Measurements from ENCODE around the gene DHRS11.

The DHRS11 gene

GRCh38 chr17:36628576-36628975, 36.9 kb downstream of the DHRS11 start:
- Histone ChIP-seq H3K9ac (ENCODE audit: low read length) (no peak overlapping the region), H3K4me3 (ENCODE audit: low read length) (no peak overlapping the region), H3K4me1 (ENCODE audit: control insufficient read depth, insufficient read depth, low read length) (no peaks in the 10 kb centered on the region), H3K9me3 (ENCODE audit: control insufficient read depth, low read length) (no peaks in the 10 kb centered on the region), H3K27me3 (ENCODE audit: control insufficient read depth, insufficient read depth, low read length) (peaks cover 16% of the 10 kb centered on the region), H3K36me3 (ENCODE audit: control insufficient read depth, insufficient read depth, low read length) (no peaks in the 10 kb centered on the region)

- Histone ChIP-seq H3K9ac (ENCODE audit: low read length) (no peak overlapping the region), H3K4me1 (ENCODE audit: control insufficient read depth, insufficient read depth, low read length) (no peaks in the 10 kb centered on the region)
These were observed 37.7 kb downstream of the DHRS11 start for GRCh38 chr17:36629252-36629847.

GRCh38 chr17:36629970-36630502, 38.4 kb downstream of the DHRS11 start:
- H3K27me3 ChIP-seq (ENCODE audit: control insufficient read depth, insufficient read depth, low read length) = peaks cover 21% of the 10 kb centered on the region
- no peaks in the 10 kb centered on the region for H3K9me3 ChIP-seq (ENCODE audit: control insufficient read depth, low read length)
- H3K36me3 ChIP-seq (ENCODE audit: control insufficient read depth, insufficient read depth, low read length) = no peaks in the 10 kb centered on the region
- H3K9ac ChIP-seq (ENCODE audit: low read length) = no peak overlapping the region
- no peaks in the 10 kb centered on the region for H3K4me1 ChIP-seq (ENCODE audit: control insufficient read depth, insufficient read depth, low read length)
- H3K4me3 ChIP-seq (ENCODE audit: low read length) = no peak overlapping the region

More at GRCh38 chr17:36629252-36629847, 37.7 kb downstream of the DHRS11 start:
- peaks cover 20% of the 10 kb centered on the region for H3K27me3 ChIP-seq (ENCODE audit: control insufficient read depth, insufficient read depth, low read length)
- no peak overlapping the region for H3K4me3 ChIP-seq (ENCODE audit: low read length)
- no peaks in the 10 kb centered on the region for H3K9me3 ChIP-seq (ENCODE audit: control insufficient read depth, low read length)
- no peaks in the 10 kb centered on the region for H3K36me3 ChIP-seq (ENCODE audit: control insufficient read depth, insufficient read depth, low read length)

- H3K27me3 ChIP-seq (ENCODE audit: control insufficient read depth, insufficient read depth, low read length) = peaks cover 25% of the 10 kb centered on the region
- H3K36me3 ChIP-seq (ENCODE audit: control insufficient read depth, insufficient read depth, low read length) = no peaks in the 10 kb centered on the region
- H3K9ac ChIP-seq (ENCODE audit: low read length) = no peak overlapping the region
- no peak overlapping the region for H3K4me3 ChIP-seq (ENCODE audit: low read length)
- no peaks in the 10 kb centered on the region for H3K4me1 ChIP-seq (ENCODE audit: control insufficient read depth, insufficient read depth, low read length)
- H3K9me3 ChIP-seq (ENCODE audit: control insufficient read depth, low read length) = no peaks in the 10 kb centered on the region
These were observed 39.3 kb downstream of the DHRS11 start for GRCh38 chr17:36631022-36631421.

- peaks cover 25% of the 10 kb centered on the region for H3K27me3 ChIP-seq (ENCODE audit: control insufficient read depth, insufficient read depth, low read length)
These were observed 41.5 kb downstream of the DHRS11 start for GRCh38 chr17:36632916-36633771.

GRCh38 chr17:36640346-36640745, 48.7 kb downstream of the DHRS11 start:
- Histone ChIP-seq H3K36me3 (ENCODE audit: control insufficient read depth, insufficient read depth, low read length) (no peaks in the 10 kb centered on the region), H3K4me3 (ENCODE audit: low read length) (no peak overlapping the region), H3K27me3 (ENCODE audit: control insufficient read depth, insufficient read depth, low read length) (peaks cover 60% of the 10 kb centered on the region), H3K9me3 (ENCODE audit: control insufficient read depth, low read length) (no peaks in the 10 kb centered on the region), H3K4me1 (ENCODE audit: control insufficient read depth, insufficient read depth, low read length) (peaks cover 8% of the 10 kb centered on the region), H3K9ac (ENCODE audit: low read length) (no peak overlapping the region)

More at GRCh38 chr17:36632916-36633771, 41.5 kb downstream of the DHRS11 start:
- Histone ChIP-seq H3K9ac (ENCODE audit: low read length) (no peak overlapping the region), H3K4me1 (ENCODE audit: control insufficient read depth, insufficient read depth, low read length) (no peaks in the 10 kb centered on the region), H3K9me3 (ENCODE audit: control insufficient read depth, low read length) (no peaks in the 10 kb centered on the region), H3K4me3 (ENCODE audit: low read length) (no peak overlapping the region), H3K36me3 (ENCODE audit: control insufficient read depth, insufficient read depth, low read length) (no peaks in the 10 kb centered on the region)

GRCh38 chr17:36640836-36641235, 49.2 kb downstream of the DHRS11 start:
- H3K27me3 ChIP-seq (ENCODE audit: control insufficient read depth, insufficient read depth, low read length) = peaks cover 63% of the 10 kb centered on the region
- no peak overlapping the region for H3K4me3 ChIP-seq (ENCODE audit: low read length)
- peaks cover 8% of the 10 kb centered on the region for H3K4me1 ChIP-seq (ENCODE audit: control insufficient read depth, insufficient read depth, low read length)
- H3K9me3 ChIP-seq (ENCODE audit: control insufficient read depth, low read length) = no peaks in the 10 kb centered on the region
- H3K9ac ChIP-seq (ENCODE audit: low read length) = no peak overlapping the region
- no peaks in the 10 kb centered on the region for H3K36me3 ChIP-seq (ENCODE audit: control insufficient read depth, insufficient read depth, low read length)

GRCh38 chr17:36641331-36641876, 49.7 kb downstream of the DHRS11 start:
- peaks cover 63% of the 10 kb centered on the region for H3K27me3 ChIP-seq (ENCODE audit: control insufficient read depth, insufficient read depth, low read length)
- no peak overlapping the region for H3K9ac ChIP-seq (ENCODE audit: low read length)
- peaks cover 8% of the 10 kb centered on the region for H3K4me1 ChIP-seq (ENCODE audit: control insufficient read depth, insufficient read depth, low read length)
- no peak overlapping the region for H3K4me3 ChIP-seq (ENCODE audit: low read length)
- H3K36me3 ChIP-seq (ENCODE audit: control insufficient read depth, insufficient read depth, low read length) = no peaks in the 10 kb centered on the region
- no peaks in the 10 kb centered on the region for H3K9me3 ChIP-seq (ENCODE audit: control insufficient read depth, low read length)

- Histone ChIP-seq H3K9me3 (ENCODE audit: control insufficient read depth, low read length) (no peaks in the 10 kb centered on the region), H3K4me3 (ENCODE audit: low read length) (no peak overlapping the region), H3K4me1 (ENCODE audit: control insufficient read depth, insufficient read depth, low read length) (peaks cover 8% of the 10 kb centered on the region), H3K27me3 (ENCODE audit: control insufficient read depth, insufficient read depth, low read length) (peaks cover 68% of the 10 kb centered on the region), H3K36me3 (ENCODE audit: control insufficient read depth, insufficient read depth, low read length) (no peaks in the 10 kb centered on the region), H3K9ac (ENCODE audit: low read length) (no peak overlapping the region)
These were observed 50.5 kb downstream of the DHRS11 start for GRCh38 chr17:36641877-36642845.

GRCh38 chr17:36643086-36643685, 51.5 kb downstream of the DHRS11 start:
- Histone ChIP-seq H3K4me3 (ENCODE audit: low read length) (no peak overlapping the region), H3K27me3 (ENCODE audit: control insufficient read depth, insufficient read depth, low read length) (peaks cover 69% of the 10 kb centered on the region), H3K9ac (ENCODE audit: low read length) (no peak overlapping the region), H3K4me1 (ENCODE audit: control insufficient read depth, insufficient read depth, low read length) (peaks cover 8% of the 10 kb centered on the region), H3K9me3 (ENCODE audit: control insufficient read depth, low read length) (no peaks in the 10 kb centered on the region), H3K36me3 (ENCODE audit: control insufficient read depth, insufficient read depth, low read length) (no peaks in the 10 kb centered on the region)

GRCh38 chr17:36645422-36645821, 53.7 kb downstream of the DHRS11 start:
- no peak overlapping the region for H3K4me3 ChIP-seq (ENCODE audit: low read length)
- H3K9ac ChIP-seq (ENCODE audit: low read length) = no peak overlapping the region
- H3K27me3 ChIP-seq (ENCODE audit: control insufficient read depth, insufficient read depth, low read length) = peaks cover 62% of the 10 kb centered on the region
- H3K36me3 ChIP-seq (ENCODE audit: control insufficient read depth, insufficient read depth, low read length) = no peaks in the 10 kb centered on the region
- H3K9me3 ChIP-seq (ENCODE audit: control insufficient read depth, low read length) = no peaks in the 10 kb centered on the region
- peaks cover 8% of the 10 kb centered on the region for H3K4me1 ChIP-seq (ENCODE audit: control insufficient read depth, insufficient read depth, low read length)

All from mucosa of stomach (tissue), 1 donor.